OCI-M2 (cell line): ENCODE data around the gene RNF182.
"Not testable (repeated sequence)": the region's sequence is repeated elsewhere in the genome, so short reads cannot be mapped to it uniquely, and the experiment has no call there.

Experiments used
- DNase-seq: peaks from one replicate; lab custom pipeline; 2025; ENCODE audit not compliant: unreplicated experiment; lab: John Stamatoyannopoulos, UW

RNF182 gene

DNA sequence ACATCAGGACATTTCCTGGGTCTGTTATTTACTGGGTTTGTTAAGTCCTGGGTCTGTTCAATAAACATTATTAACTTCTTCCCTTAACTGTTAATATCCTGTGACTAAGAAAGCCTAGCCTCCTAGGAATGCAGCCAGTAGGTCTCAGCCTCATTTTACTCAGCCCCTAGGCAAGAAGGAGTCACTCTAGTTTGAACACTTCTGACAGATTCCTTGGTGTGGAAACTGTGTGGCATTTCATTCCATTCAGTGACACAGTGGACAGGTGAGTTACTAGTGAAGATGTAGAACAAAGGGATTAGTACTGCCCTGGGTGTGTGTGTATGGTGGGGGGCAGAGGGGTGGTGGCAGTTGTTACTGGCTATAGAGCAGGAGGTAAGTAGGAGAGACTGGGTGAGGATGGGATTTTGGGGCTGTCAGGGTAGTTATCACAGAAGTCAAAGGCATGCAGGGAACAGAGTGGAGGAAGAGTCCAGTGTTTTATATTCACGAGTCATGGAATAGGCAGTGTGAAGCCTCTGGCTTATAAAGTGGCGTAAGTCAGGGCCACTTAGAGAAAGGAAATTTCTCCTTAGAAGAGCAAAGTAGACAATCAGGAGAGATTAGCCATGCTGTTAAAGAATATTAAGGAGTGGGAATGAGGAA is 28.4 kb downstream of the RNF182 start:
- no peak for DNase-seq

DNA sequence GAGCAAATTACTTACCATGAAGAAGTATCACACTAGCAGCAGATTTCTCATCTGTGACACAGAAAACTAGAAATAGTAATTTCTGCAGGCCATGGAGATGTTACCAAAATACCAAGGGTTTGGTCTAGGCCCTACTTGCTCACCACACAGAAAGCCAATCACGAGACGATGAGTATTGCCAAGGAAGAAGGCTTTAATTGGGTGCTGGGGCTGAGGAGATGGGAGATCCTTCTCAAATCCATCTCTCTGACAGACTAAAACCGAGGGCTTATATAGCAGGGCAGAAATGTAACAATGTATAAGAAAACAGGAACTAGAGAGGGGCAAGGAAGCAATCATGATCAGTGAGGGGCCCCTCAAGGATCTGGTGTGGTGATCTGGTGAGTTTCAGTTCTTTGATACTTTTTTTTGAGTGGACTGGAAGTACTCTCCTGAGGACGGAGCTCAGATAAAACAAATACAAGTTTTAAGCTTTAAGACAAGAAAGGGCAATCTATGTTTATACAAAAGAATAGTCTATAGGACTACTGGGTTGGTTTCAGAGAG is 40.9 kb downstream of the RNF182 start:
- DNase-seq = no peak

DNA sequence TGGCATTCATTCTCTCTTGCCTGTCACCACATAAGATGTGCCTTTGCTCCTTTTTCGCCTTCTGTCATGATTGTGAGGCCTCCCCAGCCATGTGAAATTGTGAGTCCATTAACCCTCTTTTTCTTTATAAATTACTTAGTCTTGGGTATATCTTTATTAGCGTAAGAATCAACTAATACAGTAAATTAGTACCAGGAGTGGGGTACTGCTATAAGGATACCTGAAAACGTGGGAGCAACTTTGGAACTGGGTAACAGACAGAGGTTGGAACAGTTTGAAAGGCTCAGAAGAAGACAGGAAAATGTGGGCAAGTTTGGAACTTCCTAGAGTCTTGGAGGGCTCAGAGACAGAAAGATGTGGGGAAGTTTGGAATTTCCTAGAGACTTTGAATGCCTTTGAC is 46.6 kb downstream of the RNF182 start:
- DNase-seq = no peak

DNA sequence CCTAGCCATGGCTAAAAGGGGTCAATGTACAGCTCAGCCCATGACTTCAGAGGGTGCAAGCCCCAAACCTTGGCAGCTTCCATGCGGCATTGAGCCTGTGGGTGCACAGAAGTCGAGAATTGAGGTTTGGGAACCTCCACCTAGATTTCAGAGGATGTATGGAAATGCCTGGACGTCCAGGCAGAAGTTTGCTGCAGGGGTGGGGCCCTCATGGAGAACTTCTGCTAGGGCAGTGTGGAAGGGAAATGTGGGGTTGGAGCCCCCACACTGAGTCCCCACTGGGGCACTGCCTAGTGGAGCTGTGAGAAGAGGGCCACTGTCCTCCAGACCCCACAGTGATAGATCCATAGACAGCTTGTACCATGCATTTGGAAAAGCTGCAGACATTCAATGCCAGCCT is 47.9 kb downstream of the RNF182 start:
- DNase-seq = not testable (repeated sequence)

DNA sequence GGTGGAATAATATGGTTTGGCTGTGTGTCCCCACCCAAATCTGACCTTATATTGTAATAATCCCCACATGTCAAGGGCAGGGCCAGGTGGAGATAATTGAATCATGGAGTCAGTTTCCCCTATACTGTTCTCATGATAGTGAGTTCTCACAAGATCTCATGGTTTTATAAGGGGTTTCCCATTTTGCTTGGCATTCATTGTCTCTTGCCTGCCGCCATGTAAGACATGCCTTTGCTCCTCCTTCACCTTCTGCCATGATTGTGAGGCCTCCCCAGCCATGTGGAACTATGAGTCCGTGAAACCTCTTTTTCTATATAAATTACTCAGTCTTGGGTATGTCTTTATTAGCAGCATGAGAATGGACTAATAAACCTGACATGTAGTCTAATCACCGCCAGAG is 48.7 kb downstream of the RNF182 start:
- not testable (repeated sequence) for DNase-seq

DNA sequence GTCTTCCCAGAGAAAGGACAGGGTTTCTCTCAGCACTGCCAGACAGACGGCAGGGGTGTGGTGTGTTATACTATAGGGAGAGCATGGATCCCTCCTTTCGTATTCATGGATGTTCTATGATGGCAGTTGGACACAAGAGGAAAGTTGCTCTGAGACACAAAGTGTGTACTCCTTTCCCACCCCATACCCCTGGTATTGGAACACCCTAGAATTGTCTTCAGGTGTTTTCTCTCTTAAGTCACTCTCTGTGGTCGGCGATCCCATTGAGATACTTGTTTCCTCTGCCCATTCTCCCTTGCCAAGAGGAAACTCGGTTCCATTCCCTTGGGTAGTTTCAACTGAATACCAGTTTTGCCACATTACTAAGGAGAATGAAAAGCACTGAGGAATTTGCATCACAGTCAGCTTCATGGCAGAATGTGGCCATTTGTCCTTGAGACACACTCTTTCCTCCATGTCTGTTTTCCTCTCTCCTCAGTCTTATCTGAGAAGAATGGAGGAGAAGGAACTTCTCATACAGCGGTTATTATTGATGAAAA is 53.4 kb downstream of the RNF182 start:
- DNase-seq = no peak

DNA sequence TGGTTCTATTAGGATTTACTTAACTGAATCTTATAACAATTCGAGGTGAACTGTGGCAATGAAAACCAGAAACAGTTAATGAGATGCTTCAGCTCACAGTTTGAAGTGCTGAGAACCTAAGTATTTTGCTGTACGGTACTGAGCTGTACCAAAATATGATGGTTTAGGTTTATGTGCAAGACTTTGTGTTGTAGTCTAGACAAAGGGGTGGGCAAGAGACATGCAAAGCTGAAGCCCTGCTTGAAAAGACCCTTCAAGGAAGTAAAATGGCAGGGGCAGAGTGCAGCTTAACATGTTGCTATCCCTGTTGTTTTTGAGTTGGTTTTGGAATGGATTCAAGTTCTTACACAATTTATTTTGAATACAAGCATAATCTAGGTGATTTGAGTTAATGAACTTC is 54.0 kb downstream of the RNF182 start:
- no peak for DNase-seq

DNA sequence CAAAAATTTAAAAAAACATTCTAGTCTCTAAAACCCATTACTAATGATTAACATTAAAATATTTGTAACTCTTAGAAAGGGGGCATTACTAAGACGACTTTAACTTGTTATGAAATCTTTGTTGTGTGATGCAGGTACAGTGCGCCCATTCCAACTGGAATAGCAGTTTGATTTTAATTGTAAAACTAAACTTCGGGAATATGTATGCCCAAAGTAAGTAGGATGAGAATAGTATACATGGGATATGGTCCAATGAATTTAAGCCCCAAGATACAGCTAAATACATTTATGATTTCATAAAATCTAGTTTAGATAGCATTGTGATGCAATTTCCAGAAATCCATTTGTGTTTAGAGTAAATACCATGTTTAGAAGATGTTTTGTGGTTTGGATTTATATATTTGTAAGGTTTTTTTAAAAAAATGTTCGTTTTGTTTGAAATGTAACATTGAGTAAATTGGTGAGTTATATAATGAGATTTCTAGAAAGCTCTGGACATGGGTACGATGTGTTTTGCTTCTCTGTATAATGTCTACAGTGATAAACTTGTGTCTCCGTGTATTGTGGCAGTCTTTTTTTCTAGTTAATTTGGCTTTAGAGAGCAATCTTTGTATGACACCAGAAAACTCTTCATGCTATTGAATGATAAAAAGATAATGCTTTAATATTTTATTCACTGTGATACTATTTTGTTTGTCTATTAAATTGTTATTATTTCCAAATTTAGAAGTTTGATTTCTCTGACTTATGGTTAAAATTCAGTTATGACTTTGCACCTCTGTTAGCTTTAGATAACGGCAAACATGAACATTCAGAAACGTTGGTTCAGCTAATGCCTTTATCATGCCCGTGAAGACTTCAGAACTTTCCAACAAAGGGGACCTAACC is 54.8 kb downstream of the RNF182 start:
- DNase-seq = no peak

DNA sequence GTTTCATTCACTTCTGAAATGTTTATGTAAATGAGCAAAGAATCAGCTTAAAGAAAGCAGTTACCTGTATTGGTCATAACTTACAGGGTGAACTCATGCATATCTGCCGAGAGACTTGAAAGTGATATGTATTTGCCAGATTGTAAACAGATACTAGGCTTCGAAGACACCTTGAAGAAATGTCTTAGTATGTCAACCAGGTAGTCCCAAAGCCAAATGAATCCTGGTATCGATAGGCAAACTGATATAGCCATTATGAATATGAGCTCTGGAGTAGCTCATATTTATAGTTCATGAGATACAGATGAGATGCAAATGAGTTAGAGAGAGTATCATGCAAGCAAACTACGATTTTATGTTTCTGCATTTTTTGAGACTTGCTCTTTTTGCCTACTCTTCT is 55.8 kb downstream of the RNF182 start:
- DNase-seq = no peak

DNA sequence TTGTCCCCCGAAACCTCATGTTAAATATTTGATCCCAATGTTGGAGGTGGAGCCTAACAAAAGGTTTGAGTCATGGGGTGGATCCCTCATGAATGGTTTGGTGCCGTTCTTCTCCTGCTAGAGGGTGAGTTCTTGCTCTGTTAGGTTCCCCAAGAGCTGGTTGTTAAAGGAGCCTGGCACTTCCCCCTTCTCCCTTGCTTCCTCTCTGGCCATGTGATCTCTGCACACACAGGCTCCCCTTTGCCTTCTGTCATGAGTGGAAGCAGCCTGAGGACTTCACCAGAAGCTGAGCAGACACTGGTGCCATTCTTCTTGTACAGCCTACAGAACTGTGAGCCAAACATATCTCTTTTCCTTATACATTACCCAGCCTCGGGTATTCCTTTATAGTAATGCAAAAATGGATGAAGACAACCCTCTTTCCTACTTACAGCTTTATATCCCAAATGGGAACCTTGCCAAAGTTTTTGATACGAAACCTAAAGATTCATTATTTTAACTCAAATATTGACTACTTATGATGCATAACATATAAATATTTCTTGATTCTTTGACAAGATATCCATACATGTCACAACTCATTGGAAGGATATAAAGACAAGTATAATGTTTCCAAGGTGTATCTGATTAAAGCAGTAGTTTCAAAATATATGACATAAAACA is 61.0 kb downstream of the RNF182 start:
- DNase-seq = no peak

DNA sequence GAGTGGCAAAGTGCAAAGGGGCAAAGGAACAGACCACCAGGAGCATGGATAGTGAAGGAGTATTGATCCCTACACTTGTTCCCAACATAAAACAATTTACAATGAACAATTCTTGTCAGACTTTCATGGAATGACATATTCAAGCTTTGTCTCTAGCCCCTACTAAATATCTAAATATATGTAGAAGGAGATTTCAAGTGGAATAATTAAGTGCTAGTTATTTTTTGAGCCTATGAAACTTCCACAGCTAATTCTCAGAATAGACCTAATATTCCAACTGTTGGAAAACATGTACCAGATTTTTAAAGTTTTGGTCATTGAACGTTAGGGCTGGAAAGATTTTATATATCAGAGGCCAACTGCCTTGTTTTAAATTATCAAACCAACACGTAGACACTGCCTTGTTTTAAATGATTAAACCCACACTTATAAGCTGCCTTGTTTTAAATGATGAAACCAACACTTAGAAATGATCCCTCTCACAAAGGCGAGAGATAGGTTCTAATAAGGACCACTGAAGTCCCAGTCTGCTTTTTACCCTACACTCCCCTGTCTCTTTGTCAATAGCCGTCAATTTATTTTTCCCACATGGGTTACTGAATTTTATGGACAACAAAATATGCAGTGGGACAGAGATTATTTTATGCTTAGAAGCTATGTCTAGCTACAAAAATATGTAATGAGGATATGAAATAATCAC is 62.1 kb downstream of the RNF182 start:
- no peak for DNase-seq

DNA sequence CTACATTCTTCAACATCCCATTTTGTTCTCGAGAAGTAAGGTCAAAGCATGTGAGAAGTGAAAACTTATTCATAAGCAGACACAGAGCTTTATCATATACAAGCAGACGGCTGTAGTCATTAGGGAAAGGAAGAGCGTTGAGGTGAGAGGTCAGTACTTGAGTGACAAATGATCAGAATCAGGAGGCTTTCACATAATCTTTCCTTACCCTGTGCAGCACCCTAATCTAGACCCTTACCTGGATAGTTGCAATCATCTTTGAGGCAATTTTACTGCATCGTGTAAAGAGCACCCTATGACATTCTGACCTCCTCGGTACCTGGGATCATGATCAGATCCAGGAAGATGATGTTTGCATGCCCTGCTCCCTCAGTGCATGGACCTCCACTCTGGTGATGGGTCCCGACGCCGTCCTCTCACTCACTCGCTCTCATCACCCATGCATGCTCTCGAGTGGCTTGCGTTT is 62.7 kb downstream of the RNF182 start:
- DNase-seq = no peak

DNA sequence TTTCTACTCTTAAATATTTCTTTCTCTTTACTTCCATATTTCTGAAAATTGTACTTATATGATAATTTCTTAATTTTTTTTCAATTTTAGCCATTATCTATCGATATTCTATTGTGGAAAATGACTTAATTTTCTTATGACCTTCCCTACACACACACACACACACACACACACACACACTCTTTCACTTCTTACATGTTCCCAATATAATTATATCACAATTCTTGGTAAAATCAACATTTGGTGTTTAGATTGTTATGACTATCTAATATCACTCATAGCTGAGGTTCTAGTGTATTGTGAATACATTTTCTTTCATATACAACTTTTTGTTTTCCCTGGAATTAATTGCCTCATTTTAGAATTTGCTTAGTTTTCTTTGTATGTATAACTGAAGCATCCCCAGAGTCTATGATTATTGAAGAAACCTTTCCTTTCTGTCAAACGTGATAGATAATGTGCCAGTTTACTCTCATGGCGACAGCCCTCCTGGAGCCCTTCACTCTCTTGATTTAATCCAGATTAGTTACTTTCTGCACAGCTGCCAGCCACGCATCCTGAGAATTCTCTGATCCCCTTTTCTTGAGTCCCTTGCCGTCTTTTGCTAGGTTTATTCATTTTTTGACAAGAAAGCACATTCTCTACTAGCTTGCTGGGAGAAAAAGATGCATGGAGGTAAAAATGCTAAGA is 63.4 kb downstream of the RNF182 start:
- no peak for DNase-seq

DNA sequence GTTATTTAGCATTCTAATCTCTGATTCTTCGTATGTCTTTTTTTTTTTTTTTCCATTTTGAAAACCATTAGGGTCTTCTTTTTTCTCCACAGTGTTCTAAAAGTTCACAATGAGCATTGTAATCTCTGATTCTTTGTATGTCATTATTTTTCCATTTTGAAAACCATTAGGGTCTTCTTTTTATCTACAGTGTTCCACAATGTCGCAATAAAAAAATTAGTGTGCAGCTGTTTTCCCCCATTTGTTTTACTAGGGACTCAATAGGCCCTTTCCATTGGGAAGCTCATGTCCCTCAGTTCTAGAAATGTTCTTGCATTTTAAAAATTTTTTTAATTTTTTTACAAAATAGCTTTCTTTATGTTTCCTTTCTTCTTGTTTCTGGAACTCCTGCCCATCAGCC is 64.2 kb downstream of the RNF182 start:
- DNase-seq = no peak

DNA sequence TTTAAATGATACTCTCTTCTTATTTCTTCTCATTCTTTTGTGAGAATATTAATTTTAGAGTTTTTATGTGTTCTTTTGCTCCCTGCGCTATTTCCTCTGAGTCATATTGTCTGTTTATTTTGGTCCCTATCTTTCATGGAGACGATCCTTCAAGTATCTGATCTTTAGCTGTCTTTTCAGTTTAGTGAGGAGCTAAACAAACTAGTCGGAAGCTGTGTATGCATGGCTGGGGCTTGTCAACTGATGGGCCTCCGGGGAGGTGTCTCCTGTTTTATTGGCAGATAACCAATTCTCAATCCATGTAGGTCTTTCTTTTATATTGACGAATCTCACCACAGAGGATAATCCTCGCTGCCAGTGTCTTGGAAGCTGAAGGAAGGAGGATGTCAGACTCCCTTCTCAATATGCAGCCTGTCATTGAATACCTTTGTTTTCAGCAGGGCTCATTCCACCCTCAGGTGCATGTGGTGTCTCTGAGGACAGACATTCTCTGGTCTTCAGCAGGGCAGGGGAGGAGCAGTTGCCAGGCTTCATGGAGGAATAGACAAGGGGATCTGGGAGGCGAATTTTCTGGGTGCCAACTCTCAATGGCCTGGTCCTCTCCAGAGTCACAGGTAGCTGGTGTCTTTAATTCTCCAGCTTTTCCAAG is 64.9 kb downstream of the RNF182 start:
- no peak for DNase-seq

DNA sequence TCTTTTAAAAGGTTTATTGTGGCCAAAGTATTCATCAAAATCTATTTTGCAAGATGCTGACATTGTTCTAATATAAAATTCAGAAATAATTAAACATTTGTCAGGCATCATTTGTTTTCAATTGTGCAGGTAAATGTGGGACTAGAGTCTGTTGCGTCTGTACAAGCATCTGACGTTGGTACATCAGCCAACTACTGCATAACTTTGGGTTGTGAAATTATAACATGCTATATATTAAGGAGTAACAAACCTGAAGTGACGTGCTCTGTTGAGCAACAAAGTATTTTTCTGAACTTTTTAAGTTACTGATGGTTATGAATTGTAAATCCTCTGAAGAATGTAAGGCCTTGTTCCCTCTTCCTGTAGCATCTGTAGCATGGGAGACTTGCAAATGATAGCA is 66.0 kb downstream of the RNF182 start:
- DNase-seq = no peak

DNA sequence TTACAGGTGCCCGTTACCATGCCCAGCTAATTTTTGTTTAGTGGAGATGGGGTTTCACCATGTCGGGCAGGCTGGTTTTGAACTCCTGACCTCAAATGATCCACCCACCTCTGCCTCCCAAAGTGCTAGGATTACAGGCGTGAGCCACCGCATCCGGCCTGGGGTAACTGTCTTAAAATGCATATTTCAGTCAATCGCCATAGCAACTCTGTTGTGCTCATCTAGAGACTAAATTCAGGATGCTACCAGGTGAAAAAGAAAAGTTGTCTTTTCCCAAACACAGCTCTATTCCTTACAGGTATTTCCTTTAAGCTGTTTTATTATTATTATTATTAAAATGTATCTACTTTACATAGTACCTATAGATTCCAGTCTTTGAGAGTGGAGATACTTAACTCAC is 66.6 kb downstream of the RNF182 start:
- no peak for DNase-seq

DNA sequence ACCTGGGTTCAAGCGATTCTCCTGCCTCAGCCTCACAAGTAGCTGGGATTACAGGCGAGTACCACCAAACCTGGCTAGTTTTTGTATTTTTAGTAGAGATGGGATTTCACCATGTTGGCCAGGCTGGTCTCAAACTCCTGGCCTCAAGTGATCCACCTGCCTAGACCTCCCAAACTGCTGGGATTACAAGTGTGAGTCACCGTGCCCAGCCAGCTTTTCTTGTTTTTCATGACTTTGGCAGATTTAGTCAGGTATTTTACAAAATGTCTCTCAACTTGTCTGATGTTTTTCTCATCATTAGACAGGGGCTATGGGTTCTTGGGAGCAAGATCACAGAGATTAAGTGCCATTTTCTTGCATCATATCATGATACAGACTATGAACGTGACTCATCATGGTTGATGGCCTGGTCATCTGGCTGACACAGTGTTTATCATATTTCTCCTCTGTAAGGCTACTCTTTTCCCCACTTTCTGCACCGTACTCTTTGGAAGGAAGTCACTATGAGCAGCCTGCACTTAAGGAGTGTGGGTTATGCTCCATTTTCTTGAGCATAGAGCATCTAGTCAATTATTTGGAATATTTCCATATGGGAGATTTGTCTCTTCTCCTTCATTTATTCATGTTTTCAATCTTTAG is 67.8 kb downstream of the RNF182 start:
- DNase-seq = no peak

DNA sequence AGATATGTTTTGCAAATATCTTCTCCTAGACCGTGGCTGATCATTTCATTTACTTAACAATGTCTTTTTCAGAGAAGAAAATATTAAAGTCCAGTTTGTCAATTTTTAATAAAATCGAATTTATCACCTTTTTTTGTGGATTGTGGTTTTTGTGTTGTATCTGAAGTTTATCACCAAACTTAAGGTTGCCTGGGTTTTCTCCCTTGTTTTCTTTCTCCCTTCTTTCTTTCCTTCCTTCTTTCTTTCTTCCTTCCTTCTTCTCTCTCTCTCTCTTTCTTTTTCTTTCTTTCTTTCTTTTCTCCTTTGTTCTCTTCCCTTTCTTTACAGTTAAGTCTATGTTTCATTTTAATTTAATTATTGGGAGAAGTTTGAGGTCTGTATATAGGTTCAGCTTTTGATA is 68.7 kb downstream of the RNF182 start:
- no peak for DNase-seq
